HL-60 (cell line): ENCODE data around the gene SSC5D.

Experiments used
- DNase-seq, 2 experiments: peaks; one replicate each; pipeline ENCODE4 v3.0.0-alpha.2; 2010 to 2020; ENCODE audit warnings: low read depth in 1 of 2, low spot score in 1 of 2
- H3K27ac ChIP-seq: fragments of 250-450 bp; sonication (Bioruptor Pico); replicated peaks from 2 replicates; pipeline ENCODE4 v1.5.1; 2020; ENCODE audit warnings: mild to moderate bottlenecking, moderate library complexity
- H3K27me3 ChIP-seq: fragments of 250-450 bp; sonication (Bioruptor Pico); 2 replicates; pipeline ENCODE4 v1.5.1; 2021; ENCODE audit warnings: mild to moderate bottlenecking, moderate library complexity; ENCODE audit not compliant: insufficient read depth, poor library complexity, severe bottlenecking
- H3K4me3 ChIP-seq: replicated peaks from 2 replicates; pipeline ENCODE4 v1.5.1; 2011; ENCODE audit warnings: mild to moderate bottlenecking, control low read depth, low read length; ENCODE audit not compliant: insufficient read depth
- CTCF ChIP-seq: IDR thresholded peaks from one replicate; pipeline ENCODE4 v1.5.1; 2011; ENCODE audit warnings: low read length, control low read depth, inconsistent platforms; ENCODE audit not compliant: insufficient read depth
- GABPA ChIP-seq: IDR thresholded peaks from 2 replicates; pipeline ENCODE4 v1.6.1; 2012; ENCODE audit warnings: low read depth
- POLR2AphosphoS5 ChIP-seq: IDR thresholded peaks from 2 replicates; pipeline ENCODE4 v1.6.1; 2012; ENCODE audit warnings: low read depth
- REST ChIP-seq: IDR thresholded peaks from 2 replicates; pipeline ENCODE4 v1.6.1; 2012; ENCODE audit warnings: low read depth; ENCODE audit not compliant: insufficient replicate concordance
- SPI1 ChIP-seq: IDR thresholded peaks from 2 replicates; pipeline ENCODE4 v1.6.1; 2012; ENCODE audit warnings: low read depth, mild to moderate bottlenecking, borderline replicate concordance

SSC5D gene

GRCh38 chr19:55537741-55538111, 49.5 kb downstream of the SSC5D start:
- Histone ChIP-seq H3K4me3 (no peak overlapping the region), H3K27ac (no peak overlapping the region), H3K27me3 (no peaks in the 10 kb centered on the region)
- TF ChIP-seq SPI1 (no peak), GABPA (no peak), REST (no peak), CTCF (no peak), POLR2AphosphoS5 (no peak)
- no peak for DNase-seq

- H3K27ac ChIP-seq: no peak overlapping the region
- H3K4me3 ChIP-seq: no peak overlapping the region
- DNase-seq: no peak
- H3K27me3 ChIP-seq: no peaks in the 10 kb centered on the region
- no peak for TF ChIP-seq CTCF
- no peak for TF ChIP-seq SPI1
- no peak for TF ChIP-seq POLR2AphosphoS5
- no peak for TF ChIP-seq REST
- TF ChIP-seq GABPA: no peak
These were observed 49.9 kb downstream of the SSC5D start for GRCh38 chr19:55538132-55538531.

GRCh38 chr19:55539090-55539984, 51.1 kb downstream of the SSC5D start:
- no peaks in the 10 kb centered on the region for H3K27me3 ChIP-seq
- H3K27ac ChIP-seq: no peak overlapping the region
- DNase-seq: no peak
- no peak overlapping the region for H3K4me3 ChIP-seq
- TF ChIP-seq CTCF (no peak), REST (no peak), POLR2AphosphoS5 (no peak), GABPA (no peak), SPI1 (no peak)
